Epidermal melanocyte (primary cell): ENCODE measurements around the gene TAC3.
"Not testable (repeated sequence)": the region's sequence is repeated elsewhere in the genome, so short reads cannot be mapped to it uniquely, and the experiment has no call there.

Source experiments
- DNase-seq: peaks from one replicate; pipeline ENCODE4 v3.0.0; 2011; ENCODE audit warnings: low spot score; ENCODE audit not compliant: insufficient read length

Gene TAC3

DNA sequence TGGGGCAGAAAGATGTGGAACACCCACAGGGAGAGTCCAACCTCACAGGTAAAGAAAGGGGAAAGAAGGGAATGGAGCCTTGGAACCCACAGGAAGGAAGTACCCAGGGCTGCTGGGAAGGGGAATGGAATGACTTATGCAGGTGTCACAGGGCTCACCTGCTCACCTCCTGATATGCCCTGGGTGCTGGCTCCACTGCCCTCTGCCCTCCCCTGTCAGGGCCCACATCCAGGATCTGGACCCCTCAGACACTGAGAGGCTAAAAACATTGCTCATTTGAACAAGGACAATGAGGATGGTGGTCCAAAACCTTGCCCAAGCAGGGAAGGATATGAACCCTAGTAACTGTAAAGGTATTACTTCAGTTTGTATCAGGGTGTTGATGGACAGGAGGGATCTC lies 29.3 kb downstream of the TAC3 start:
- no peak for DNase-seq

DNA sequence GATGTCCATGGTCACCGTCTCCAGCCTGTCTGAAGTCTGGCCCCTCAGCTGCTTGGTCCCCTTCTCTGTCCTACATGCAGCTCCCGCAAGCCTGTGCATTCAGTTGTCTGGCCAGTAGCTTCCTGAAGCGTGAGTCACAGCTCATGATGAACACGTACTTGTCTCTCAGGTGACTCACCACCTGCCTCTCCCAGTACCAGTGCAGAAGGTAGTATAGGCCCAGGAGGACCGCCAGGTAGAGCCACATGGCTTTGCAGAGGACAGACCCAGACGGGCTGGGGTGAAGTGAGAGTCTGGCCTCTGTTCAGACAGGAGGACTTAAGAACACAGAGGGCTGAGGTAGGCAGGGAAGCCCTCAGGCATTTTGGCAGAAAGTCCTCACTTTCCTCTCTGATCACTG lies 30.6 kb downstream of the TAC3 start:
- not testable (repeated sequence) for DNase-seq

DNA sequence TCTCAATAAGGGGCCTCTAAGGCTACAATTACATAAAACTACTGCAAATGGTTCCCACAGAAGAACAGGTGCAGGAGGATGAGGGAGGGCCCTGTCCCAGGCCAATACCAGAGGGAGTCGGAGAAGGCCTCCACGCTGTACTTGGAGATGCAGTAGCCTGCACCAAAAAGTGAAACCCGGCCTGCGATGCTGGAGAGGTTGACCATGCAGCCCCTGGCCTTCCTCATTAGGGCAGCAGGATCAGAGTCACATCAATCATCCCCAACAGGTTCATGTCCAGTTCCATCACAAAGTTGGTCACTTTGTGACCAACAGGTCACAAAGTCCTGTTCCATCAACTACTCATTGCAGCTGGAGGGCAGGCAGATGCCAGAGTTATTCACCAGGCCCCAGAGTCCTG lies 32.9 kb downstream of the TAC3 start:
- DNase-seq = no peak

DNA sequence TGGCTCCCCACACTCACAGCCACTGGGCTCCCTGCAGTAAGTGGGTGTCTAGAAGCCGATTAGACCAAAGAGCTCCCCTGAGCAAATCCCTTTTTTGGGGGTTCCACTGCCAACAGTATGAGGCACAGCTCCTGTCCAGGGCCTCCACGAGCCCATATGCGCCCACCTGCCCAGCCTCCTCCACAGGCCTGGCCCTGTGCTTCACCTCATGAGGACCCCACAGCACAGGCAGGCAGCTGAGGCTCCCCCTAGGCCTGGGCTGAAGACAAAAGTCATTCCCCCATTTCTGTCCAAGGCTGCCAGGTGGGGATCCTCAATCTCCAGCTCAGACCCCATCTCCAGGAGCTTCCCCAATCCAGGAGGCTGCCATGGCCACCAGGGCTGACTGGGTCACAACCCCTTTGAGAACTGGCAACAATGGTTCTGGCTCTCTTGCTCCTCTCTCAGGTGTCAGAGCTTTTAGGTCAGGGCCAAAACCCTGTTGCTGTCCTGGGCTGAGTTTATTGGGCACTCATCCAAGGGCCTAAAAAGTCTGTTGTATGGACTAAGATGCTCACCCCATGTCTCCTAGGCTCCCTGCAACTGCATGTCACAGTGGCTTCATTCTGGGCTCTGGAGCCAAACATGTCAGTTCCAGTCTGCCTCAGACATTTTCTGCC lies 33.6 kb downstream of the TAC3 start:
- DNase-seq = not testable (repeated sequence)

DNA sequence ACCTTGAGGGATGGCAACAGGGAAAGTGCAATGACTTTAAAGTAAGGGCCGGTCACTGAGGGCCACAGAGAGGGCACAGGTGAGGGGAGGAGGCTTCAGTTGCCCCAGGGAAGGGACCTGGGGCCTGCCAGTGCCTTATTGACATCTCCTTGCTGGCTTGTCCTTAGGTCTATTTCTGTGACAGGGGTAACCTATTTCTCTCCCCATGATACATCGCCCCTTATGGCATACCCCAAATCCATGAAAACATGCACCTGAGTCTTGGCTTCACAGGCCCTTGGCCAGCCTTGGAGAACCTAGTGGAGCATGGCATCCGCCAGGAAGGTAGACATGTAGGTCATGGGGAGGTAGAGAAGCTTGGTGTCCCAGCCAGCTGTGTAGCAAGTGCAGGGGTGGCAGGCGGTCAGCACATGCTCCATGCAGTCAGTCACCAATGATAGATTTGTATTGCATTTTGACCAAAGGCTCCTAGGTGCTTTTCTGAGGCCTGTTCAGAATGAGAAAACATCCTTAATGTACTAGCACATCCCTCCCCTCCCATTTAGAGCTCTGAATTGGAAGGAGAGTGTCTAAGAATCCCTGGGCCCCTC lies 35.3 kb downstream of the TAC3 start:
- no peak for DNase-seq

DNA sequence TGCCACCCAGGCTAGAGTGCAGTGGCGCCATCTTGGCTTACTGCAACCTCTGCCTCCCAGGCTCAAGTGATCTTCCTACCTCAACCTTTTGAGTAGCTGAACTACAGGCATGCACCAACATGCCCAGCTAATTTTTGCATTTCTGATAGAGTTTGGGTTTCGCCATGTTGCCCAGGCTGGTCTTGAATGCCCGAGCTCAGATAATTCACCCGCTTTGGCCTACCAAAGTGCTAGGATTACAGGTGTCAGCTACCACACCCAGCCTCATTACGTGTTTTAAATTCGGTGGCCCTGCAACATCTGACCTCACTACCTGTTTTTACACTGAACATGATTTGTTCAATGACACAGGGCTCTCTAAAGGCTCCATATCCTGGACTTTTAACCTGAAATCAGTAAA lies 36.1 kb downstream of the TAC3 start:
- DNase-seq = no peak

DNA sequence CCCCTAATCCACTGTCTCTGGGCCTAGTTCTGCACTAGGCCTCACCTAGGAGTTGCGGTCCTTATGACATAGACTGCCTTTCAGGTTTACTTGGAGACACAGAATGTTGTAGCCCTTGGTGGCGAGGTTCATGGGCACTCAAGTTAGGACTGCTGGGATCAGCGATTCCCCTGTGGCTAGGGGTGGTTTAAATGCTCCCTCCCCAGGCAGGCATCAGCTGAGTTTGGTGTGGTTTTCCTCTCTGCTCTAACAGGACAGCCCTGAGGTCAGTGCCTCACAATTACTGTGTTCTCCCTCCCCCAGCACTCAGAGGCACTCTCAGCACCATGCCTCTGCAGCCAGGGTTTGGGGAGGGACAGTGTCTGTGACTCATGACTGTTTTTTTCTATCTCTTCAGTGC lies 36.7 kb downstream of the TAC3 start:
- no peak for DNase-seq

DNA sequence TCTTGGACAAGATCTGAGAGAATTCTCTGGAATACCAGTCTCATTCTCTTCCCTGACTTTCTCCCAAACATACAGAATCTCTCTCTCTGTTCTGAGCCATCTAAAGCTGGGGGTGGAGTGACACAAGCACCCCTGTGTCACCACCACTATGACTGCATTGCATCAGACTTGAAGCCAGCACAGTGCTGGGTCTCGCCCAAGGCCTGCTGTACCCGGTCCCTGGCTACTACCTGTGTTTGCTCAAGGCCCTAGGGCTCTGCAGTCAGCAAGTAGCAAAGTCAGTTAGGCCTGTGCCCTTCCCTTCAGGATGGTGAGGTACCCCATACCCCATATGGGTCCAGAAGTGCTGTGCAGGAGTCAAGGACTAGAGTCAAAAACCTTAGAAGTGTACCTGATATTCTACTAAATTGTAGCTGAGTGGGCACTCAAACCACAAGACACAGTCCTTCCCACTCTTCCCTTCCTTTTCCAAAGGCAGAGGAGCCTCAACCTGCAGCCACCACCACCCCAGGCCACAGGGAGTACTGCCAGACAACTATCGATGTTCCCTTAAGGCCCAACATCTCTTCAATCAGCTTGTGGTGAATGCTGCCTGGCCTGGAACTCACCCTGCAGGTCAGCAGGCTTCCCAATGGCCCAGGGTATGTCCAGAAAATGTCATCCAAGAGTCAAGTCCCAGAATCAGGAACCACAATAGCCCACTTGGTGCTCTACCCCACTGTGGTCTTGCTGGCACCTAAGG lies 37.8 kb downstream of the TAC3 start:
- no peak for DNase-seq

DNA sequence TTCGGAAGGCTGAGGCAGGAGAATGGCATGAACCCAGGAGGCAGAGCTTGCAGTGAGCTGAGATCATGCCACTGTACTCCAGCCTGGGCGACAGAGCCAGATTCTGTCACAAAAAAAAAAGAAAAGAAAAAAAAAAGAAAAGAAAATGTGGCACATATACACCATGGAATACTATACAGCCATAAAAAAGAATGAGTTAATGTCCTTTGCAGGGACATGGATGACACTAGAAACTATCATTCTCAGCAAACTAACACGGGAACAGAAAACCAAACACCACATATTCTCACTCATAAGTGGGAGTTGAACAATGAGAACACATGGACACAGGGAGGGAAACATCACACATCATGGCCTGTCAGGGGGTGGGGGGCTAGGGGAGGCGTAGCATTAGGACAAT lies 39.0 kb downstream of the TAC3 start:
- DNase-seq = not testable (repeated sequence)

DNA sequence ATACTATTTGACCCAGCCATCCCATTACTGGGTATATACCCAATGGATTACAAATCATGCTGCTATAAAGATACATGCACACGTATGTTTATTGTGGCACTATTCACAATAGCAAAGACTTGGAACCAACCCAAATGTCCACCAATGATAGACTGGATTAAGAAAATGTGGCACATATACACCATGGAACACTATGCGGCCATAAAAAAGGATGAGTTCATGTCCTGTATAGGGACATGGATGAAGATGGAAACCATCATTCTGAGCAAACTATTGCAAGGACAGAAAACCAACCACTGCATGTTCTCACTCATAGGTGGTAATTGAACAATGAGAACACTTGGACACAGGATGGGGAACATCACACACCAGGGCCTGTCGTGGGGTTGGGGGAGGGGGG lies 42.1 kb downstream of the TAC3 start:
- DNase-seq = not testable (repeated sequence)

DNA sequence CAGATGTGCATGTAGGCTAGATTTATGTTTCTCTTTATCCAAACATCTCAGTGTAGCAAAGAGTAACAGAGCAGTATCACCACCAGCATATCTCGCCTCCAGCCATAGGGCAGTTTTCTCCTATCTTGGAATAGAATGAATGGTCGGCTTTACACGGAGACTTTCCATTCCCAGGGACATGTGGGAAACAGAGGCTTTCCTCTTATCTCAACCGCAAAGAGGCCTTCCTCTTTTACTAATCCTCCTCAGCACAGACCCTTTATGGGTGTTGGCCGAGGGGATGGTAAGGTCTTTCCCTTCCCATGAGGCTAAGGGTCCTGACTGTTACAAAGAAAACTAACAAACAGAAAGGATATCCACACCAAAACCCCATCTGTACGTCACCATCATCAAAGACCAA lies 47.4 kb downstream of the TAC3 start:
- not testable (repeated sequence) for DNase-seq

DNA sequence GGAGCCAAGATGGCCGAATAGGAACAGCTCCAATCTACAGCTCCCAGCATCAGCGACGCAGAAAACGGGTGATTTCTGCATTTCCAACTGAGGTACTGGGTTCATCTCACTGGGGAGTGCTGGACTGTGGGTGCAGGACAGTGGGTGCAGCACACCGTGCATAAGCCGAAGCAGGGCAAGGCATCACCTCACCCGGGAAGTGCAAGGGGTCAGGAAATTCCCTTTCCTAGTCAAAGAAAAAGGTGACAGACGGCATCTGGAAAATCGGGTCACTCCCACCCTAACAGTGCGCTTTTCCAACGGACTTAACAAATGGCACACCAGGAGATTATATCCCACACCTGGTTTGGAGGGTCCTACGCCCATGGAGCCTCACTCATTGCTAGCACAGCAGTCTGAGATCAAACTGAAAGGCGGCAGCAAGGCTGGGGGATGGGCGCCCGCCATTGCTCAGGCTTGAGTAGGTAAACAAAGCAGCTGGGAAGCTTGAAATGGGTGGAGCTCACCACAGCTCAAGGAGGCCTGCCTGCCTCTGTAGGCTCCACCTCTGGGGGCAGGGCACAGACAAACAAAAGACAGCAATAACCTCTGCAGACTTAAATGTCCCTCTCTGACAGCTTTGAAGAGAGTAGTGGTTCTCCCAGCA lies 50.2 kb downstream of the TAC3 start:
- not testable (repeated sequence) for DNase-seq

DNA sequence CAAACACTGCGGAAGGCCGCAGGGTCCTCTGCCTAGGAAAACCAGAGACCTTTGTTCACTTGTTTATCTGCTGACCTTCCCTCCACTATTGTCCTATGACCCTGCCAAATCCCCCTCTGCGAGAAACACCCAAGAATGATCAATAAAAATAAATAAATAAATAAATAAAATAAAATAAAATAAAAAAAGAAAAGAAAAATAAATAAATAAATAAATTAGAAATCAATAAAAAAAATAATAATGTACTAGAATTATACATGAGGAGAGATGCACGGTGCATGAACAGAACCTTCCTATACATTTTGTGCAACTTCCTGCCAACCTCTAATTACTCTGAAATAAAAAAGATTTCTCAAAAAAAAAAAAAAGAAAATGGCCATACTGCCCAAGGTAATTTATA lies 51.2 kb downstream of the TAC3 start:
- not testable (repeated sequence) for DNase-seq

DNA sequence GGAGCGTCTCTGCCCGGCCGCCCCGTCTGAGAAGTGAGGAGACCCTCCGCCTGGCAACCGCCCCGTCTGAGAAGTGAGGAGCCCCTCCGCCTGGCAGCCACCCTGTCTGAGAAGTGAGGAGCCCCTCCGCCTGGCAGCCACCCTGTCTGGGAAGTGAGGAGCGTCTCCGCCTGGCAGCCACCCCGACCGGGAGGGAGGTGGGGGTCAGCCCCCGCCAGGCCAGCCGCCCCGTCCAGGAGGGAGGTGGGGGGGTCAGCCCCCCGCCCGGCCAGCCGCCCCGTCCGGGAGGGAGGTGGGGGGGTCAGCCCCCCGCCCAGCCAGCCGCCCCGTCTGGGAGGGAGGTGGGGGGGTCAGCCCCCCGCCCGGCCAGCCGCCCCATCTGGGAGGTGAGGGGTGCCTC lies 52.8 kb downstream of the TAC3 start:
- not testable (repeated sequence) for DNase-seq

DNA sequence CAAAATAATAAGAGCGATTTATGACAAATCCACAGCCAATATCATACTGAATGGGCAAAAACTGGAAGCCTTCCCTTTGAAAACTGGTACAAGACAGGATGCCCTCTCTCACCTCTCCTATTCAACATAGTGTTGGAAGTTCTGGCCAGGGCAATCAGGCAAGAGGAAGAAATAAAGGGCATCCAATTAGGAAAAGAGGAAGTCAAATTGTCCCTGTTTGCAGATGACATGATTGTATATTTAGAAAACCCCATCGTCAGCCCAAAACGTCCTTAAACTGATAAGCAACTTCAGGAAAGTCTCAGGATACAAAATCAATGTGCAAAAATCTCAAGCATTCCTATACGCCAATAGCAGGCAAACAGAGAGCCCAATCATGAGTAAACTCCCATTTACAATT lies 54.1 kb downstream of the TAC3 start:
- not testable (repeated sequence) for DNase-seq
